GM18907 (cell line): ENCODE measurements around the gene AFAP1.

ENCODE experiments used
- ATAC-seq: cut with Tn5 transposase; IDR thresholded peaks from one replicate; pipeline ENCODE4 v1.9.1; 2021; ENCODE audit warnings: mild to moderate bottlenecking, moderate library complexity; ENCODE audit not compliant: unreplicated experiment

The AFAP1 gene

DNA sequence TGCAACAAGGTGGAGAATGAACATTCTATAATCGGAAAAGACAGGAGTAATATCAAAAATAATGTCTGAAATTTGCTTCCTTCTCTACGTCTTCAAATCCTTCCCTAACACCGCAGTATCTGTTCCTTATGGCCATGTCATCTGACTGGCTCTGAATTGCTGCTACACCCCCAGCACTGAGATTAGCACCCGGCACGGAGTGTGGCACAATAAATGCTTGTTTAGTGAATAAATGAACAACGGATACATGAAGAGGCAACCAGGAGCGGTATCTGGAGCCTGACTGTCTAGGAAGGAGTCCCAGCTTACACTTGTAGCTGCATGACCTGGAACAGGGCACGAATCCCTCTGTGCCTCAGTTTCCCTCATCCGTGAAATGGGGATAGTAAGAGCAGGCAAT, 164.3 kb downstream of the AFAP1 start:
- ATAC-seq = no peak

- ATAC-seq = no peak
Observed at GRCh38 chr4:7774301-7775294, 165.1 kb downstream of the AFAP1 start.

DNA sequence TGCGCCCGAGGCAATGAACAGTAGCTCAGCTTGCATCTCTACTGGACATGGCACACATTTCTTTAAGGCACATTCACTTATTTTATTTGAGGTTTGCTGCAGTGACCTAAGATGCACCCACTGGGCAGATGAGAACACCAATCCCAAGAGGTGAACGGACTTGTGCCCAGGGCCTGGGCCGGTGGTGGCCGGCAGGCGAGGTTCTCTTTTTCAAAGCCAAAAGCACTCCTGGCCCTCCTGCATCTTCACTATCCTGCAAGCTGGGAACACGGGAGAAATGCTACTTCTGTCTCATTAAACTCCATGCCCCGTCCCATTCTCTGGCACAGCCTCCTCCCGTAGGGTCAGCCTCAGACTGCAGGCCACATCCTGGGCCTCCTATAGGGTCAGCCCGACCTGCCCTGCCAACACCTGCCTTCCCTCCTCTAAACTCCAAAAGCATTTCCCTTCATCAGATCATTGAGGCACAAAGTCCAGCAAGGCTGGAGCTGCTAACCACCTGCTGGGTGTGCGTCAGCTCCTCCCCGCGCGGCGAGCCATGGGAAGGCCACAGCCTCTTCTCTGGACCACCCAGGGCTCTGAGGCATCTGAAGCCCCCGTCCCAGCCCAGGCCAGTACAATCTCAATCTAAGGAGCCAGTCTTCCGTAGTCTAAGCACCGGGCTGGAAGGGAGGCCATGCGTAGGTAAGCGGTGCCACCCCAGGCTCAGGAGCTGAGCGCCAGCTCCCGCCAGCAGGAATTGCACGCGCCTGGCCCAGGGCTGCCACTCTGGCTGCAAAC, 166.1 kb downstream of the AFAP1 start:
- no peak for ATAC-seq

DNA sequence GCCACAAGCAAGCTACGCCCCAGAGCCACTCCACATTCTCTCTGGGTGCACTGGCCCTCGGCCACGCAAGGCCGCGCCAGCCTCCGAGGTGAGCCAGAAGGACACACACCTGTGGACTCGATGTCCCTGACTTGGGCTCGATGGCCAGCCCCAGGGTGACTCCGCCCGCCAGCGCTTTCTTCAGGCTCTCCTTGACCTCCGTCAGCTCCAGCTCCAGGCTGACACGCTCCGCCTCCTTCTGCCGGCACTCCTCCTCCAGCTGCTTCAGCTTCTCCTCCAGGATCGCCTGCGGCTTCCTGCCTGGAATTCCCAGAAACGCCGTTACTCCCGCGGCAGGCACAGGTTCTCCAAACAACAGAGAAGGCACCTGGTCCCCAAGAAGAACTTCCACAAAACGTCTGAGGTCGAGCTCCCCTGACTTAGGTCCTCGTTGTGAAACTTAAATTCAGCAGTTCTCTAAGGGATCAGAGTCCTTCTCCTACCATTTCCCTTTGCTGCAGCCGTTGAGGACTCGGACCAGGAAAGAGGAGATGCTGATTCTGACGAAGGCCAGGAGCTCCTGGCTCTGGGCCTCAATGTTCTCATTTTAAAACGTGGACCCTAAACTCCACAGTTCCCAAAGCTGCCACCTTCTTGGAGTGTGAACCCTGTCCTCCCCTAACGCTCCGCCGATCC, 166.8 kb downstream of the AFAP1 start:
- no peak for ATAC-seq

GRCh38 chr4:7771541-7772507, 167.8 kb downstream of the AFAP1 start:
- peak; percentile 93 for ATAC-seq

DNA sequence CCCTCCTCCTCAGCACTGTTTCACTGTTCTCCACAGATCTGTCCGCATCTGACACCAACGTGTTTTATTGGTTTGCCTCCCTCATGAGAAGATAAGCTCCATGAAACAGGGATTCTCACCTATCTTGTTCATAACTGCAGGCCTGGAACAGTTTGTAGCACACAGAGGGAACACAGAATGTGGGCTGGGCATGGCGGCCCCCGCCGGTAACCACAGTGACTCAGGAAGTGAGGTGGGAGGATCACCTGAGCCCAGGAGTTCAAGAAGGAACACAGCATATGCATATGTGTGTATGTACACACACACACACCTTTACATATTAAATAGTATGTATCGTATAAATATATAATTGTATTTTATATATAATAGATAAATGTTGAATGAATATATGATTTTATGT, 168.6 kb downstream of the AFAP1 start:
- no peak for ATAC-seq

GRCh38 chr4:7770224-7771050, 169.2 kb downstream of the AFAP1 start:
- ATAC-seq = no peak

GRCh38 chr4:7769396-7770223, 170.1 kb downstream of the AFAP1 start:
- ATAC-seq = no peak

- no peak for ATAC-seq
Observed at GRCh38 chr4:7768736-7769135, 170.9 kb downstream of the AFAP1 start.

DNA sequence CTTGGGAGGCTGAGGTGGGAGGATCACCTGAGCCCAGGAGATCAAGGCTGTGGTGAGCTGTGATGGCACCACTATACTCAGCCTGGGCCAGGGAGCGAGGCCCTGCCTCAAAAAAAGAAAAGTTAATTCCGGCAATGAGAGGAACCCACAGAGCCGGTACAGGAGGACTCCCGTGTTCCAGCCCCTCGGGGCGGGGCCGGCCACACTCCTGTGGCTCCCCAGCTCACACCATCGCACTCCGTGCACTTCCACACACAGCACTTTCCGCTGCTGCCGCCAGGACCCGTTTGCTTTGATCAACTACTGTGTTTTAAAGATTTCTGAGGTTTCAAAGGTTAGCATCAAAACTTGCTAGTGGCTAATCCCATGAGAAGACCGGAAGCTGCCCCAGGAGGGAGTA, 171.7 kb downstream of the AFAP1 start:
- ATAC-seq = no peak

DNA sequence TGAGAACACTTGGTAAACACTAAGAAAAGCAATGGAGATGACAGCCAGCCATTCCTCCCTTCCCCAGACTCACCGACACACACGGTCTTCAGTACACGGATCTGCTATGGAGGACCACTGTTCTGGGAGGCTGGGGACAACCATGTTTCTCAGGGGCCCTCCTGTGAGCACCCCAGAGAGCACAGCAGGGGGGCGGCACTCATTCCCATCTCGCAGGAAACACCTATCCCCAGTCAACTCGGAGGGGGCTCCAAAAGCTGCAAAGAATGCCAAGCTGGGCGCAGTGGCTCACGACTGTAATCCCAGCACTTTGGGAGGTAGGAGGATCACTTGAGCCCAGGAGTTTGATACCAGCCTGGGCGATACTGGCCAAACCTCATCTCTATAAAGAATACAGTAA, 172.1 kb downstream of the AFAP1 start:
- no peak for ATAC-seq

DNA sequence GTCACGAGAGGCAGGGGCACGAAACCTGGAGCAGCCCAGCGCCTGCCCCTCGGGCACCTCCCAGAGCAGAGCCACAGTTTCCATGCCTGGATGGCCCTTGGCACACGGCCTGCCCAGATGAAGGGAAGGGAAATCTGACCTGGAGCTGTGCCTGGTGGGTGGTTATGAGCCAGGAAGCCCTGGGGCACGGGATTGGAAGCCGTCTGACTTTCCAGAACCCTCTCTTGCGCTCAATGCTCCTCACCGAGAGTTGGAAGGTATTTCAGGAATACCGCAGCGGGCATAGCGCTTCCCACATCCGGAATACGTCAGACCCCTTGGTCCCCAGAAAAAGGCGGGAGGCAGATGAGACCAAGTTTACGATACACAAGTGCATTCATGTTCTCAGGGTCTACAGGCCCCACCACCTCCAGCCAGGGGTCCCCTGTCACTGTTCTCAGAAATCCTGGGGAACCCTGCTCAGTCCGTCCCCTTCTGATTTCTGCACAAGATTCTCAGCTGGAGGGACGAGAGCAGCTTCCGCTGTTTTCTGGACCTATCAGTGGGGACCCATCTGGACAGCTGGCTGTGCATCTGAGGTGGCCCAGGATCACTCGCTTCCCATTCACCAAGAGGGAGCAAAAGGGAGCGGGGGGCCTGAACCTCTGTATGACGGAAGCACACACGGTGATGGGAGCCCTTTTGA, 172.9 kb downstream of the AFAP1 start:
- no peak for ATAC-seq

DNA sequence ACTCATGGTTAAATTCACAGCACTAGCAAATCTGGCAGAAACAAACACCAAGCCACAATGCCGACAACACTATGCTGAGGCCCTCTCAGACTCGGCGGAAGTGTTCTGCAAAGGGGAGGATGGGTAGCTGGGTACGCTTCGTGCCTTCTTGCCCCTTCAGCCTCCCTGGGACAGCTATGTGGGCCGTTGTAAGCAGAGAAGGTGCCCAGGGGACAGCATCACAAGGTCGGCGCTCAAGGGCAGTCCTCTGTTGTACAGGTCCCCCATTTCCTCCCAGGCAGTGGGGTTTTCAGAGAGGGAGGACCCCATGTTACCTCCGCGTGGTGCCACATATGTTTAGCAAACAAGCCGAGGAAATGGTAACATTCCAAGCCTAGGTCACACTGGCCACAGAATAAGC, 173.6 kb downstream of the AFAP1 start:
- ATAC-seq = no peak

DNA sequence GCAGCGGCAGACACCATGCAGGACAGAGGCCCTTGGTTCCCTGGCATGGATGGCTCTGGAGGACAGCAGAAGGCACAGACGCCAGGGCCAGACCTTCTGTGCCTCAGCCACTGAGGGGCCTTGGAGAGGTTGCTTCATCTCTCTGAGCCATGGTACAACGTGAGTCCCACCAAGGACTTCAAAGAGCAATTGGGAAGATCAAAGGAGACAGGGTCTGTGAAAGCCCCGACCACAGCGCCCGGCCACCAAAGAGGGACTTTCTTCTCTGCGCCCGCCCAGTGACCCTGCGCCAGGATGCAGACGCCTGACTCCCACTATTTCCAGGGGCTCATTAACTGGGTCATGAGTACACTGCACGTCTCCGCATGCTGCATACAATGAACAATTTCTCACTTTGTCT, 174.0 kb downstream of the AFAP1 start:
- no peak for ATAC-seq

GRCh38 chr4:7764466-7764865, 175.2 kb downstream of the AFAP1 start:
- ATAC-seq = no peak

GRCh38 chr4:7763788-7764187, 175.9 kb downstream of the AFAP1 start:
- ATAC-seq = no peak

GRCh38 chr4:7763106-7763505, 176.6 kb downstream of the AFAP1 start:
- no peak for ATAC-seq
